SK-N-SH treated with all-trans-retinoic acid at 6 μM for 48 hours (cell line): Measurements from ENCODE around the gene FAM50B.

Experiments used
- ATAC-seq: fragments of 200-7000 bp; cut with Tn5 transposase; 3 replicates; pipeline ENCODE4 v1.9.1; 2020; ENCODE audit warnings: mild to moderate bottlenecking, moderate library complexity
- BACH2 ChIP-seq: fragments of 250-450 bp; sonication (Bioruptor Pico); IDR thresholded peaks from 2 replicates; pipeline ENCODE4 v1.9.0; 2021; ENCODE audit warnings: mild to moderate bottlenecking, borderline replicate concordance
- CSDC2 ChIP-seq: fragments of 250-450 bp; sonication (Bioruptor Pico); IDR thresholded peaks from 2 replicates; pipeline ENCODE4 v1.5.0; 2020; ENCODE audit warnings: mild to moderate bottlenecking, moderate library complexity
- CSRNP3 ChIP-seq: fragments of 250-450 bp; sonication (Bioruptor Pico); IDR thresholded peaks from 2 replicates; pipeline ENCODE4 v1.5.1; 2021; ENCODE audit warnings: mild to moderate bottlenecking, moderate library complexity
- ESRRG ChIP-seq: fragments of 250-450 bp; sonication (Bioruptor Pico); IDR thresholded peaks from 2 replicates; pipeline ENCODE4 v1.6.1; 2021; ENCODE audit warnings: mild to moderate bottlenecking
- GLIS3 ChIP-seq: fragments of 250-450 bp; sonication (Bioruptor Pico); IDR thresholded peaks from 2 replicates; pipeline ENCODE4 v1.5.0; 2020; ENCODE audit warnings: mild to moderate bottlenecking, moderate library complexity
- OSR1 ChIP-seq: fragments of 250-450 bp; sonication (Bioruptor Pico); IDR thresholded peaks from 2 replicates; pipeline ENCODE4 v1.8.0; 2022; ENCODE audit warnings: moderate library complexity, mild to moderate bottlenecking, inconsistent platforms
- SNAI2 ChIP-seq: fragments of 250-450 bp; sonication (Bioruptor Pico); IDR thresholded peaks from 2 replicates; pipeline ENCODE4 v1.5.0; 2020; ENCODE audit warnings: mild to moderate bottlenecking, moderate library complexity
- TOX ChIP-seq: fragments of 250-450 bp; sonication (Bioruptor Pico); IDR thresholded peaks from 2 replicates; pipeline ENCODE4 v1.8.0; 2021; ENCODE audit warnings: mild to moderate bottlenecking, moderate library complexity, borderline replicate concordance
- ZC3H10 ChIP-seq: fragments of 250-450 bp; sonication (Bioruptor Pico); IDR thresholded peaks from 2 replicates; pipeline ENCODE4 v1.5.1; 2021; ENCODE audit warnings: mild to moderate bottlenecking, moderate library complexity
- ZFP3 ChIP-seq: fragments of 250-450 bp; sonication (Bioruptor Pico); IDR thresholded peaks from 2 replicates; pipeline ENCODE4 v1.5.0; 2020; ENCODE audit warnings: mild to moderate bottlenecking, moderate library complexity
- ZFP30 ChIP-seq: fragments of 450-650 bp; formaldehyde crosslinking; IDR thresholded peaks from 2 replicates; pipeline ENCODE4 v1.5.0; 2022; ENCODE audit warnings: mild to moderate bottlenecking, moderate library complexity
- ZNF70 ChIP-seq: fragments of 450-650 bp; formaldehyde crosslinking; IDR thresholded peaks from 2 replicates; pipeline ENCODE4 v1.5.0; 2020; ENCODE audit warnings: mild to moderate bottlenecking, moderate library complexity
- ZNF8 ChIP-seq: fragments of 450-650 bp; formaldehyde crosslinking; IDR thresholded peaks from 2 replicates; pipeline ENCODE4 v1.5.0; 2020; ENCODE audit warnings: mild to moderate bottlenecking, moderate library complexity
- TF ChIP-seq, protein P1 (sequence below): fragments of 250-450 bp; sonication (Bioruptor Pico); IDR thresholded peaks from 2 replicates; pipeline ENCODE4 v1.8.0; 2020; ENCODE audit warnings: mild to moderate bottlenecking, moderate library complexity, borderline replicate concordance
- TF ChIP-seq, protein P2 (sequence below): fragments of 250-450 bp; sonication (Bioruptor Pico); IDR thresholded peaks from 2 replicates; pipeline ENCODE4 v1.5.1; 2020; ENCODE audit warnings: low read depth, mild to moderate bottlenecking, moderate library complexity
- TF ChIP-seq, protein P3 (sequence below): fragments of 250-450 bp; sonication (Bioruptor Pico); IDR thresholded peaks from 2 replicates; pipeline ENCODE4 v1.8.0; 2021; ENCODE audit warnings: low read depth, mild to moderate bottlenecking, moderate library complexity, borderline replicate concordance

FAM50B gene

GRCh38 chr6:3808199-3808598, 41.0 kb upstream of the FAM50B start (continued):
- no peak for TF ChIP-seq CSDC2 (CRISPR knock-in tag)
- TF ChIP-seq BACH2 (CRISPR knock-in tag) = no peak

- TF ChIP-seq ZFP3 (CRISPR knock-in tag) = peak; percentile 32; the same call in 1 of the 2 replicates
- no peak for TF ChIP-seq TOX (CRISPR knock-in tag)
- peak; percentile 82 for ATAC-seq
Measured at GRCh38 chr6:3808759-3809514, 40.2 kb upstream of the FAM50B start.

DNA sequence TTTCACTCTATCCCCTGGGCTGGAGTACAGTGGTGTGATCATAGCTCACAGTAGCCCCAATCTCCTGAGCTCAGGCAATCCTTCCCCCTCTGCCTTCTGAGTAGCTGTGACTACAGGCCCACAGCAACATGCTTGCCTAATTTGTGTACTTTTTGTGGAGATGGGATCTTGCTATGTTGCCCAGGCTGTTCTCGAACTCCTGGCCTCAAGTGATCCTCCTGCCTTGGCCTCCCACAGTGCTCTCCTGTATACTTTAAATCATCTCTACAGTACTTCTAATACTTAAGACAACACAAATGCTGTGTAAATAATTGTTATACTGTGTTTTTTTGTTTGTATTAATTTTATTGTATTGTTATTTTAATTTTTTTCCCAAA, 39.7 kb upstream of the FAM50B start:
- TF ChIP-seq BACH2 (CRISPR knock-in tag) (no peak), CSDC2 (CRISPR knock-in tag) (no peak), GLIS3 (no peak), TOX (CRISPR knock-in tag) (no peak), ZNF8 (CRISPR knock-in tag) (no peak), ESRRG (CRISPR knock-in tag) (no peak), ZNF70 (CRISPR knock-in tag) (no peak), SNAI2 (CRISPR knock-in tag) (no peak), CSRNP3 (CRISPR knock-in tag) (no peak)
- TF ChIP-seq, protein P1, sequence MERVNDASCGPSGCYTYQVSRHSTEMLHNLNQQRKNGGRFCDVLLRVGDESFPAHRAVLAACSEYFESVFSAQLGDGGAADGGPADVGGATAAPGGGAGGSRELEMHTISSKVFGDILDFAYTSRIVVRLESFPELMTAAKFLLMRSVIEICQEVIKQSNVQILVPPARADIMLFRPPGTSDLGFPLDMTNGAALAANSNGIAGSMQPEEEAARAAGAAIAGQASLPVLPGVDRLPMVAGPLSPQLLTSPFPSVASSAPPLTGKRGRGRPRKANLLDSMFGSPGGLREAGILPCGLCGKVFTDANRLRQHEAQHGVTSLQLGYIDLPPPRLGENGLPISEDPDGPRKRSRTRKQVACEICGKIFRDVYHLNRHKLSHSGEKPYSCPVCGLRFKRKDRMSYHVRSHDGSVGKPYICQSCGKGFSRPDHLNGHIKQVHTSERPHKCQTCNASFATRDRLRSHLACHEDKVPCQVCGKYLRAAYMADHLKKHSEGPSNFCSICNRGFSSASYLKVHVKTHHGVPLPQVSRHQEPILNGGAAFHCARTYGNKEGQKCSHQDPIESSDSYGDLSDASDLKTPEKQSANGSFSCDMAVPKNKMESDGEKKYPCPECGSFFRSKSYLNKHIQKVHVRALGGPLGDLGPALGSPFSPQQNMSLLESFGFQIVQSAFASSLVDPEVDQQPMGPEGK (CRISPR knock-in tag) = no peak
- TF ChIP-seq, protein P2, sequence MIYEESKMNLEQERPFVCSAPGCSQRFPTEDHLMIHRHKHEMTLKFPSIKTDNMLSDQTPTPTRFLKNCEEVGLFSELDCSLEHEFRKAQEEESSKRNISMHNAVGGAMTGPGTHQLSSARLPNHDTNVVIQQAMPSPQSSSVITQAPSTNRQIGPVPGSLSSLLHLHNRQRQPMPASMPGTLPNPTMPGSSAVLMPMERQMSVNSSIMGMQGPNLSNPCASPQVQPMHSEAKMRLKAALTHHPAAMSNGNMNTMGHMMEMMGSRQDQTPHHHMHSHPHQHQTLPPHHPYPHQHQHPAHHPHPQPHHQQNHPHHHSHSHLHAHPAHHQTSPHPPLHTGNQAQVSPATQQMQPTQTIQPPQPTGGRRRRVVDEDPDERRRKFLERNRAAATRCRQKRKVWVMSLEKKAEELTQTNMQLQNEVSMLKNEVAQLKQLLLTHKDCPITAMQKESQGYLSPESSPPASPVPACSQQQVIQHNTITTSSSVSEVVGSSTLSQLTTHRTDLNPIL (CRISPR knock-in tag) = no peak
- no peak for ATAC-seq

- TF ChIP-seq ZC3H10 (CRISPR knock-in tag) (no peak), ZNF70 (CRISPR knock-in tag) (no peak), OSR1 (CRISPR knock-in tag) (no peak), BACH2 (CRISPR knock-in tag) (no peak), ZFP30 (CRISPR knock-in tag) (no peak), CSRNP3 (CRISPR knock-in tag) (no peak), TOX (CRISPR knock-in tag) (no peak)
- TF ChIP-seq, protein P3, sequence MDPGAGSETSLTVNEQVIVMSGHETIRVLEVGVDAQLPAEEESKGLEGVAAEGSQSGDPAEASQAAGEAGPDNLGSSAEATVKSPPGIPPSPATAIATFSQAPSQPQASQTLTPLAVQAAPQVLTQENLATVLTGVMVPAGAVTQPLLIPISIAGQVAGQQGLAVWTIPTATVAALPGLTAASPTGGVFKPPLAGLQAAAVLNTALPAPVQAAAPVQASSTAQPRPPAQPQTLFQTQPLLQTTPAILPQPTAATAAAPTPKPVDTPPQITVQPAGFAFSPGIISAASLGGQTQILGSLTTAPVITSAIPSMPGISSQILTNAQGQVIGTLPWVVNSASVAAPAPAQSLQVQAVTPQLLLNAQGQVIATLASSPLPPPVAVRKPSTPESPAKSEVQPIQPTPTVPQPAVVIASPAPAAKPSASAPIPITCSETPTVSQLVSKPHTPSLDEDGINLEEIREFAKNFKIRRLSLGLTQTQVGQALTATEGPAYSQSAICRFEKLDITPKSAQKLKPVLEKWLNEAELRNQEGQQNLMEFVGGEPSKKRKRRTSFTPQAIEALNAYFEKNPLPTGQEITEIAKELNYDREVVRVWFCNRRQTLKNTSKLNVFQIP (CRISPR knock-in tag) = no peak
- ATAC-seq = no peak
Measured at GRCh38 chr6:3809982-3810381, 39.2 kb upstream of the FAM50B start.

- ATAC-seq = no peak
- TF ChIP-seq BACH2 (CRISPR knock-in tag) (no peak), ESRRG (CRISPR knock-in tag) (no peak)
Measured at GRCh38 chr6:3811191-3811590, 38.0 kb upstream of the FAM50B start.
